HG03439 (cell line): ENCODE results near the gene ADCK1.
"Not testable (repeated sequence)": the region's sequence is repeated elsewhere in the genome, so short reads cannot be mapped to it uniquely, and the experiment has no call there.

Experiments used
- ATAC-seq: cut with Tn5 transposase; IDR thresholded peaks from one replicate; pipeline ENCODE4 v1.9.1; 2021; ENCODE audit warnings: mild to moderate bottlenecking, moderate library complexity; ENCODE audit not compliant: unreplicated experiment

Gene ADCK1

DNA sequence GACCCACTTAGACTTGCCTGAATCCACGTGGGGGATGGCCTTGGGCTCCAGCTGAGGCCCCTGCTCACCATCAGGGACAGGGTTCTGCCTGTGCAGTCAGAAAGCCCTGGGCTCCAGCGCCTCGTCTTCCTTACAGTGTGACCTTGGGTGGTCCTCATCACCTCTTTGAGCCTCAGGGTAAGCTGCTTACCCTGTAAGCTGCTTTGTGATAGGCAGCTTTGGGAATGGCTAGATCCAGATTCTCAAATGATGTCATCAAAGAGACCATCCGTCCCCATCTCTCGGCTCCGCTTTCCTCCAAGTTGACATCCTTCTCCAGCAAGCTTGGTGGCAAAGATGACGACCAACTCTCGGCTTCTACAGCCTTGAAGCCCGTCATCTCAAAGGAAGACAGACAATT, 127.0 kb downstream of the ADCK1 start:
- ATAC-seq, result no peak

DNA sequence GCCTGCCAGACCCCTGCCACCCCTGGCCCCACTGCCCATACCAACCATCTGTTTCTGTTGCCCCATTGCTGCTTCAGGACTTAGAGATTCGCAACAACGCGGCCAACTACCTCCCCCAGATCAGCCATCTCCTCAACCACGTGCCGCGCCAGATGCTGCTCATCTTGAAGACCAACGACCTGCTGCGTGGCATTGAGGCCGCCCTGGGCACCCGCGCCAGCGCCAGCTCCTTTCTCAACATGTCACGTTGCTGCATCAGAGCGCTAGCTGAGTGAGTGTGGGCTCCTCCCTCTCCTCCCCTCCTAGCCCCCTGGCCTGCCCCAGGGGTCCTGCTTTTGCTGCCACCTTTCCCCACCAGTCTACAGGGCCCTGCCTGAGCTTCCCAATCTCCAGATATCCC, 131.5 kb downstream of the ADCK1 start:
- no peak for ATAC-seq

DNA sequence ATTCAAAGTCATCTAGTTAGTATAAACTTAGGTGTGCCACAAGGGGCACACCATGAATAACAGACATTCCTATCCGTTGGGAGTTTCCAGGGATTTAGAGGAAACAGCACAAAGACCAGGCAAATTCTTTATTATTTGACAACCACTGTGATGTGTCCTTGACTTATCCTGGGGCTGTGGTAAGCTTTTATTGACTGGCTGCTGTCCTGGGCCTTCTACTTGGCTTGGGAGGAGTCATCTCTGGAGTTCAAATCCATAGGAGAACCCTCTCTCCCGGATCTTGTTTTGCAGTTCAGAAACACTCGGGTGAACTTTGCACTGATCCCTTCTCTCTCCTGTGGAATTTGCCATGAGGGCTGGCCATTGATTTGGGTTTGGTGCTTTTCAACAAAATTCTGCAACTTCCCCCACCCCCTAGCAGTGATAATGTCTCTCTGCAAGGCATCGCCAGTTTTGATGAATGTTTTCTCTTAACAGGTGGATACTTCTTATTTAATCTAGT, 136.3 kb downstream of the ADCK1 start:
- ATAC-seq, result no peak

DNA sequence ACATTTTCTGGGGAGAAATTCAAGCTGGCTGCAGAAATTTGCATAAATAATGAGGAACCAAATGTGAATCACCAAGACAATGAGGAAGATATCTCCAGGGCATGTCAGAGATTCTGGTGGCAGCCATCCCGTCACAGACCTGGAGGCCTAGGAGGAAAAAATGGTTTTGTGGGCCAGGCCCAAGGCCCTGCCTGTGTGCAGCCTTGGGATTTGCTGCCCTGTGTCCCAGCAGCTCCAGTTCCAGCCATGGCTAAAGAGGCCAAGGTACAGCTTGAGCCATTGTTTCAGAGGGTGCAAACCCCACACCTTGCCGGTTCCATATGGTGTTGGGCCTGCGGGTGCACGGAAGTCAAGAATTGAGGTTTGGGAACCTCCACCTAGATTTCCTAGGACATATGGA, 147.5 kb downstream of the ADCK1 start:
- ATAC-seq, result no peak

DNA sequence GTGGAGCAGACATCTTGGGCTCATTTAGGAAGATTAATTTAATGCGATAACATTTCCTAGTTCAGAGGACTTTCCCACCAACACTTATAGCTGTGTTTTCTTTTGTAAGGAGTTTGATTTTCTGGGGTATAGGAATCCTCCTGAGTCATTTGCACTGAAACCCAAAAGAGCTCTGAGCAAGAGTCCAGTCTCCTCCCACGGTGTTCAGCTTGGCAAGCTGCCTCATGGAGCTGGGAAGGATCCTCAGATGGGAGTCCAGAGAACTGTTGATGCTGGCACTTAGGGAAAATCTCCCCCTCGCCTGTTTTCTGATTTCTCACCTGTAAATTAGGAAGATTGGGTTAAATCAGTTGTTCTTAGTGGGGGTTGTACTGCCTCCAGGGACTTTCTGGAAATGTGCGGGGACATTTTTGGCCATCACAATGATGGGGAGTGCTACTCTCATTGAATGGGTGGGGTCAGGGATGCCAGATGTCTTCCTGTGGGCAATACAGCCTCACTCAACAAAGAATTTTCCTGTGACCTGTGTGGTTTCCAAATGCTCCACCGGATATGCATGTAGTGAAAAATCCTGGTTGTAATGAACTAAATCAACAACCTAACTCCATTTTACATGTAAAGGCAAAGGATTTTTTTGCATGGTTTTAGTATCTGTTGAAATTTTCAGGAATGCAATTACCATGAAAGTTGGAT, 150.6 kb downstream of the ADCK1 start:
- ATAC-seq, result no peak

DNA sequence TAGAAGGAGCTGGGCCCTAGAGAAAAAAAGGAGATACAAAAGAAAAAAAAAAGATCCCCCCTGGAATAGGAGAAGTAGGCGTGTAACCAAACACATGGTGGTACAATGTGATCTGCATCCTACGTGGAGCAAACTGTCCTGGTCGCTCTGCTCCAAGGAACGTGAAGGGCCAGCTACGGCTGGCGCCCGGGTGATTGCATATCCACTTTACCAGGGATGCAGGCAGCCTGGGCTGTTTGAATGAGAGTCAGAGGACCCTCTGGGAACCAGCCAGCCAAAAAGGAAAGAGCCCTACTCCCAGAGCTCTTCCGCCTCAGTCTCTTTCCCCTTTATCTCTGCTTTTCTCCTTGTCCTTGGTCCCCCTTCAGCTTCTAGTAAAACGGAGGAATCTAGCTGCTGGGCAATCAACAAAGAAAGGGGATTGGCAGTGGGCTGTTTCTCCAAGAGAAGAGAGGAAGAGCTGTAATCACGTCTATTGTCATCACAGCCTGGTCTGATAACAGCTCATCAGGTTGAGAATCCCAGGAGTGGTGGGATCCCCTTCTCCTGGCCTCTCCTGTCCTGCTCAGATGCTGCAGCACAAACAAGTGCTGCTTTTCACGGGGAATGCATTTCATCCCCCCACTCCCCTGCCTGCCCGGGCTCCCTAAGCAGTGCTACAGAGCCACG, 156.0 kb downstream of the ADCK1 start:
- ATAC-seq, result no peak

DNA sequence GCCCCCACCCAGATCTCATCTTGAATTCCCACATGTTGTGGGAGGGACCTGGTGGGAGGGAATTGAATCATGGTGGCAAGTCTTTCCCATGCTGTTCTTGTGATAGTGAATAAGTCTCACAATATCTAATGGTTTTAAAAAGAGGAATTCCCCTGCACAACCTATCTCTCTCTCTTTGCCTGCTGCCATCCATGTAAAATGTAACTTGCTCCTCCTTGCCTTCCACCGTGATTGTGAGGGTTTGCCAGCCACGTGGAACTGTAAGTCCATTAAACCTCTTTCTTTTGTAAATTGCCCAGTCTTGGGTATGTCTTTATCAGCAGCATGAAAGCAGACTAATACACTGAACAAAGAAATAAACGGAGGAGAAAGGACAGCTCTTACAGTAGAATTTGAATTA, 159.8 kb downstream of the ADCK1 start:
- not testable (repeated sequence) for ATAC-seq

DNA sequence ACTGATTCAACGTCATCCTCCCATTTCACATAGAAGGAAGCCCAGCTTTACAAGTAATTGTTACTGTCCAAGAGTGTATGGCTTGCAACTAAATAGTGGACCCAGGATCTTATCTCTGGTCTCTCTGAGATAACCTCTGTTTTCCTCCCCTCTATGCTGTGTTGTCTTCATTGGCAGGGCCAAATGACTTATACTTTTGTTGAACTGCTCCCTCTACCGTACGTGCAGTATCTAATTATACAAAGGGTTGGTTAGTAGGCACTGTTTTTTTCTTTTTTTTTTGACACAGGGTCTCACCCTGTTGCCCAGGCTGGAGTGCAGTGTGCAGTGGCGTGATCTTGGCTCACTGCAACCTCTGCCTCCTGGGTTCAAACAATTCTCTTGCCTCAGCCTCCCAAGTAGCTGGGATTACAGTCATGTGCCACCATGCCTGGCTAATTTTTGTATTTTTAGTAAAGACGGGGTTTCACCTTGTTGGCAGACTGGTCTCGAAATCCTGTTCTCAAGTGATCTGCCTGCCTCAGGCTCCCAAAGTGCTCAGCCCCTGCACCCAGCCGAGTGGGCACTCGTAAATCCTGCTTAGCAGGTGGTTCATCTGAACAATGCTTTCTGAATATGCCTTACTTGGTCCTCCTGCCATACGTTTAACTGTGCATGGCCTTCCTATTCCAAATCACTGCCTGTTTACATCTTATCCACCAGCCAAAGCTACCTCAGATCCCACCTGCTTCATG, 162.1 kb downstream of the ADCK1 start:
- no peak for ATAC-seq

DNA sequence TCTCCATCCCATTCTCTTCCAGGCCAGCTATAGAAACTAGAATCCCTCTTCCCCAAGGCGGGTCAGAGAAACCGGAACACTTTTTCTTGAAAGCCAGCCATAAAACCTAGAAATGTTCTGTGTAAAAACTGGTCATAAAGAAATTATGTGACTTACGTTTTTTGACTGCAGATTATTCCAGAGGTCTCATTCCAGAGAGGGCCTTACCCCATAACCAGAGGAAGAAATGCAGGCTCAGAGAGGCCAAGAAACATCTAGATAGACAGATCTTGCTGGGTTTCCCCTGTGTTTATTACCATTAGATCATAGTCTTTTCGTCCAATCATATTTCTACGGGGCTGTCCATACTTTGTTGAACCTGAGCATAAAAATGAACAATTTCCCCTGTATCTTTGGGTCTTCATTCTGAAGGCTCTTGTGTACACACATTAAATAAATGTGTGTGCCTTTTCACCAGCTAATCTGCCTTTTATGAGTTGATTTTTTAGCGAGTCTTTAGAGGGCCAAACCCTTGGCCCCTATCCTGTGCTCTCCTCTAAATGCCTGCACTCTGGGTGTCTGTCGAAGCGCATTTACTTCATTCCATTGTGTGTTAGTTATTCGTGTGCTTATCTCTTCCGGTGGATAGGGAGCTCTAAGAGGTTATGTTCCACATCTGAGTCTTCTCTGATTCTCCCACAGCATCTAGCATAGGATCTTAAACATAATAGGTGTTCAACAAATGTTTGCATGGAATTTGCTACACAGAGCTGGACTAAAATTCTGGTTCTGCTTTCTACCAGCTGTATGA, 163.0 kb downstream of the ADCK1 start:
- no peak for ATAC-seq

DNA sequence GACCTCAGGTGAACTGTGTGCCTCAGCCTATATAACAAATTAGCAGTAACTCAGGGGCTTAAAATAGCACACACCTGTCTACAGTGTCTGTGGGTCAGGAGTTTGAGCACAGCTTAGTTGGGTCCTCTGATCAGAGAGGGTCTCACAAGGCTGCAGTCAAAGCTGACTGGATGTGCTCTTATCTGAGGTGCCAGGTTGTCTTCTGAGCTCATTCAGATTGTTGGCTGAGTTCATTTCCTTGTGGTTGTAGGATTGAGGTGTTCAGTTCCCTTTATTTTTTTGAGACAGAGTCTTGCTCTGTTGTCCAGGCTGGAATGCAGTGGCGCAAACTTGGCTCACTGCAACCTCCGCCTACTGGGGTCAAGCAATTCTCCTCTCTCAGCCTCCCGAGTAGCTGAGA, 164.7 kb downstream of the ADCK1 start:
- ATAC-seq, result no peak

DNA sequence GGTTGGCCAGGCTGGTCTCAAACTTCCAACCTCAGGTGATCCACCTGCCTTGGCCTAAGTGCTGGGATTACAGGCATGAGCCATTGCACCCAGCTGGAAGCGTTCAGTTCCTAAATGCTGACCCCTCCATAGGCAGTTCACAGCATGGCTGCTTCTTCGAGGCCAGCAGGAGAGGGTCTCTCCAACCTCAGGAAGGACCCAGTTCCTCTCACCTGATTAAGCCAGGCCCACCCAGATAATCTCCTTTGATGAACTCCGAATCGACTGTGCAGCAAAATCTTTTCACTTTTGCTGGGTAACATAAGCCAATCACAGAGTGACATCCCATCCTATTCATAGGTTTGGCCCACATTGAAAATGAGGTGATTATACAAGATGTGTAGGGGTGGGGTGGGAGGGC, 165.1 kb downstream of the ADCK1 start:
- no peak for ATAC-seq

DNA sequence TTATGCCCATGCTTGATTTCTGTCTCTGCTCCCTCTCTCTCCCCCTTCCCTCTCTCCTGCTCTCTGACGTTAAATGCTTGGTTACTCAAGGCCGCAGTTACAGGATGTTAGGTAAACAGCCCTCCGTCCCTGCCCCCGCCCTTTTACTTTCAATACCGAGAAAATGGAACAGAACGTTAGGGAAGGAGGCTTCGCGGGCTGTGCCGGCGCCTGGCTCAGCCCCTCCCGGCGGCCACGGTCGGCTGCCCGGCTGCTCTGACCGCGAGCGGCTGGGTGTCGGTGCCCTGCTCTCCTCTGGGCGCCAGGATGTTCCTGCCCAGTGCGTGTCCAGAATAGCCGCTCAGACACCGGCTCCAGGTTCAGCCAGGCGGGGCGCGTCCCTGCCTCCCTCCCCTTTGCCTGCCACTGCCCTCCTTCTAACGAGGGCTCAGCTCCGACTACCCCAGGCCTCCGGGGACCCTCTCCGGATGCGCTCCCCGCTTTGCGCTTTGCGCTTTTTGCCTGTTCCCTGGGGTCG, 166.1 kb downstream of the ADCK1 start:
- no peak for ATAC-seq

DNA sequence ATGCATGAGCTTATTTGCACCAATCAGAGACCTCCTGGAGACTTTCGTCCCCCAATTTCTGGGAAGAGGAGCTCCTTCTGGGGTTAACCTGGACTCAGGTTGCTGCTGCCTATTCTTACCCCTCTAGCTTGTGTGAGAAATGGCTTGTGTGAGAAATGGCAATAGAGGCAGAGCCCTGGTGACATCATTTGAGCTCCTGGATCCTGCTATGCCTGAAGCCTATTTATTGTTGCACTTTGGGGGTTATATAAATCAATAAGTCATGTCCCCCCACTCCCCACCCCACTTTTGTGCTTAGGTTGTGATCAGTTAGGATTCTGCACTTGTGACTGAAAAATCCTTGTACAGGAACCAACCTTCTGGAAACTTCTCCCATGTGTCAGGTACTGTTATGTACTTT, 167.2 kb downstream of the ADCK1 start:
- ATAC-seq, result no peak

DNA sequence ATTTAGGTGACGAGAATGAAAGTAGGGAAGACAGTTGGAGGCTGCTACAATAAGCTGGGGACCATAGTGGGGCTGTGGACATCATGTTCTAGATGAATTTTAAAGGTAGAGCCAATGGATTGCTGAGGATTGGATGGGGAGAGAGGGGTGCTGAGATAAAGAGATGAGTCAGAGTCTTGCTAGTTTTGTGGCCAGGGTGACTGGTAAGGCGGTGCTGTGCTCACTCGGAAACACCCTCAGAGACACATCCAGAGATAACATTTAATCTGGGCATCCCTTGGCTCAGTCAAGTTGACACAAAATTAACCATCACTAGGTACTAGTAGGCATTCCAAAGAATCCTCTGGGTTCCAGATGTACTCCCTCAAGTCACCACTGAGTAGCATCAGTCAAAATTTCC, 170.7 kb downstream of the ADCK1 start:
- no peak for ATAC-seq

DNA sequence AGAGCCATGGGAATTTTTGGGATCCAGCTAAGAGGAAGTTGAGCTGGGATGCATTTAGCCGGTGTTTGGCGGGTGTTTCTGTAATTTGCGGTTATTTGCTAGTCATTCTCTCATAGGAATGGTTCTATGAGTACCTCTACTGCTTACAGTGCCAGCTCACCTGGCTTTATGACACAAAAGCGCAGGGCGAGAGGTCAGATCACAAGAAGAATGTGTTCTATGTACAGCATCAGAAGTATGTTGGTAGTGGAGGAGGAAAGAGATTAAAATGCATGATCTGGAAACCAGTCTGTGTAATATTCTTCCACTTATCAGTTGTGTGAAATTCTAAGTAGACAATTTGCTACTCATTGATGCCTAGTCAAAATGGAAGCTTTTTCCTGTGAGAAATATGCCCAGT, 173.3 kb downstream of the ADCK1 start:
- ATAC-seq, result no peak

DNA sequence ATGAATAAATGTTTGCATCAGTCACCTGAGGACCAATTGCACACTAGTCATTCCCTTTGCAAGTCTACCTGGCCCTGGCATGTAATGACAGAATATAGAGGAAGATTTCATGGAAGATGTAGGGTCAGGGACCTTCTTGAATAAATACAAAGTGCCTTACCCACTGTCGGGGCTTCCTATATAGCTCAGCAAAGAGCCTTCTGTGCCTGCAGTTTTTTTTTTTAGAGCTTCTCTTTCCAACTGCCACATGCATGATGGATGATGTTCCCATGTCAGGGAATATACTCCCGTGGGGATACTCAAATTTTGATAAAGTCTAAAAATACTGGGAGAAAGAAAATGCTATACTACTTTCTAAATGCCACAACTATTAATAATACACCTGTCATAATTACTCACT, 176.7 kb downstream of the ADCK1 start:
- ATAC-seq, result no peak

DNA sequence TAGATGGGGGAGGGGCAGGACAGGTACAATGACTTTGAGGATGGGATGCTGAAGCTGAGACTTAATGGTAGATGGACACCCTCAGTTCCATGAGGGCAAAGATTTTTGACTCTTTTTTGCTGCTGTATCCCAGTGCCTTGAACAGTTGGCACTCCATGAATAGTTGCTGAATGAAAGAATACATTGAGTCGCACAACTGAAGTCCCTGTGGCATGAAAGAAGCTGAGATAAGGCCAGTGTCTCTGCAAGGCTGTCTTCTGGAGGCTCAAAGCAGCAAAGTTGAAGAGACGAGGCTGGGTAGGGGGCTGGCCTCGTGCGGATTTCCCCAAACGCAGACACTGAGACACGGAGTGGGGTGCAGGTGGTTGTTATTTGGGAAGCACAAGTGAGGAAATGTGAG, 179.3 kb downstream of the ADCK1 start:
- no peak for ATAC-seq

DNA sequence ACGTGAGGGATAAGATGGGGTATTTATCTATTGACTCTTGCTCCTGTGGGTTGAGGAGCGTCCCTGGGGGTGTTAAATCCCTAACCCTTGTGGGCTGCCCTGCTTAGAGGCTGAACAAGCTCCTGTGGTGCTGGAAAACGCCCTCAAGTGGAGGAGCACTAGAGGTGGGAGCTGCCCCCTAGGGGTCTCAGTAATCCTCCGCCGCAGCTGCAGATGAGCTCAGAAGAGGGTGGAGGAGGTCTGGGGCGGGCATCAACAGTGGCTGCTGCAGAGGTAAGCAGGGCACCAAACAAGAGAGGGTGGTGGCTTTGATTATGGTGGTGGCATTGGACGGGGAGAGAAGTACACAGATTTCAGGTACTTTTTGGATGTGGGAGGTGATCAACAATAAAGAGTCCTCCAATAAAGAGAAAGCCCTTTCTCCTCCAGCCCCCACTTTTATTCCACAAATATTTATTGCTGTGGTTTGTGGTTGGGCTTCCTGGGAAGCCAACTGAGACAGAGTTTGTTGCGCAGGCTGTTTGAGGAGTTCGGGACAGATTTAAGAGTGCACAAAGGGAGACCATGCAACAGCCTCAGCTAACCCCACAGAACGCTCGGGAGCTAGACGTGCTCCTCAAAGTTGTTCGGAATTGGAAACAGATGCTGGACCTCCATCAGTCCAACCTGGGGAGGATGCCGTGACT, 179.9 kb downstream of the ADCK1 start:
- no peak for ATAC-seq

DNA sequence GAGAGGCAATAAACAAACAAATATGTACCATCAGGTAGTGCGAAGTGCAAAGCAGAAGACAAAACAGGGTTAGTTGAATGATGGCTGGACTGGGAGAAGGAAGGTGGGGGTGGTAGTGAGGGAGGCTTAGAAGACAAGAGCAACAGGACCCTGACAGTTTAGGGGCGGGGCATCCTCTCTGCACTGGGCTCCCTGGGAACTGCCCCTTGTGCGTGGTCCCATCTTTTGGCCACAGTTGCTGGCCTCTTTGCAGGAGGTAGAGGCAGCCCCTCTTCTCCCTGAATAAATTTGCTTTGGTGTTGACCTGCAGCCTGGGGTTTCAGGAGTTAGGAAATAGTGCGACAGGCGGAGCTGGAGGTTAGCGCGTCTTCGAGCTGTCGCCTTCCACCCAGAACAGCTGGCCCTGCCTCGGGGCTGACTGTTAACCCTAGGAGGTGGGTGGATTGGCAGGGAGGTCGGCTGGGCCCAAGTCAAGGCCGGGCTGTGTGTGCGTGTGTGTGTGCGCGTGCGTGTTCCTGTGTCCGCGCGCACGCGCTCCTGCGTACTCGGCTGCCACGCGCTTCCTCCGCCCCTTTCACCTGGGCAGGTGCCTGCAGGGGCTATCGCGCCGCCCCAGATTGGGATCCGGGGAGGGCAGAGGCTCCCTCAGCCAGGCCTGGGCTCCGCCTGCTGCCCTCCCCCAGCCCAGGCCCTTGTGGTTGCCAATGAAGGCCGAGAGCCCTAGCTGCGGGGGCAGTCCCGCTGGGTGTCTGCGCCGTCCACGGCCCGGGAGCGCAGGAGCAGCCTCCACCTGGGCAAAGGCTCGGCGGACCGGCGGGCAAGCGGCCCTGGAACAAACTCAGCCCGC, 180.8 kb downstream of the ADCK1 start:
- ATAC-seq, result no peak
